ENCODE measurements around the gene GLI2. TPM values are rescaled to one million over a fixed set of nuclear protein-coding genes. Genes with fewer than 3 reads are reported as not detected.

Gene GLI2
- total RNA-seq, 2 experiments from 2014 or later, result 1.2 to 1.9 TPM

- H3K36me3 Mint-ChIP-seq, result peaks cover 3% of the 10 kb centered on the region
- no peak overlapping the region for H3K27ac Mint-ChIP-seq
- DNase-seq (no peak), ATAC-seq (ENCODE audit: low read depth) (no peak)
- H3K9me3 Mint-ChIP-seq, result no peaks in the 10 kb centered on the region
- peak overlapping the region; percentile 68 for H3K4me3 Mint-ChIP-seq
- peaks cover 76% of the 10 kb centered on the region for H3K27me3 Mint-ChIP-seq
- peaks cover 18% of the 10 kb centered on the region for H3K4me1 Mint-ChIP-seq
- POLR2A ChIA-PET, result interaction anchor here (0.5 to 0.6 kb wide), 2 partner anchors 52 to 968 kb away, joined by 3 to 4 read pairs; no protein-coding TSS in a partner anchor
These were observed 1.1 kb downstream of the GLI2 start for GRCh38 chr2:120736624-120737339.

GRCh38 chr2:120737340-120738101 lies 1.9 kb downstream of the GLI2 start:
- DNase-seq (no peak), ATAC-seq (ENCODE audit: low read depth) (no peak)
- Mint-ChIP-seq H3K27ac (no peak overlapping the region), H3K36me3 (peaks cover 3% of the 10 kb centered on the region), H3K4me3 (peak overlapping the region; percentile 68), H3K4me1 (peaks cover 14% of the 10 kb centered on the region), H3K27me3 (peaks cover 83% of the 10 kb centered on the region), H3K9me3 (no peaks in the 10 kb centered on the region)
- POLR2A ChIA-PET, result interaction anchor here (0.5 kb wide), 1 partner anchor 53 kb away, joined by 4 read pairs; no protein-coding TSS in a partner anchor

DNA sequence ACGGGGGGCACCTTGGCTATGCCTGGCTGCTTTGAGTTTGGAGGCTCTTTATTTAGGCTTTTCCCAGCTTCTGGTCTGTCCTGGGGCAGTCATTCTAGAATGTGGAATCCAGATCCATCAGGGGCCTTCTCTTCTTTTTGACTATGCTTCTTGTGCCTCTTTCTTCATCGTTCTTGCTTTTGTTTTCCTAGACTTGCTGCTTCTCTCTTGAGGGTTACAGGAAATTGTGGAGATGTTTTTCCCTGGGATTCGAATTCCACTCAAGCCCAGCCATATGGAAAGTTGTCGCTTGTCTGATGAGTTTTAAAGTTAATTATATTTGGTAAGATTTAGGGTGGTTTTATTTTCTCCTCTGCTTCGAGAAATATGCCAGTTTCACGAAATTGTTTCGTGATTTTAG lies 2.4 kb downstream of the GLI2 start:
- POLR2A ChIA-PET, result no interaction called here

GRCh38 chr2:120738786-120739437 lies 3.2 kb downstream of the GLI2 start:
- POLR2A ChIA-PET, result no interaction called here
- no peak for DNase-seq
- H3K4me3 Mint-ChIP-seq, result no peak overlapping the region
- peaks cover 1% of the 10 kb centered on the region for H3K36me3 Mint-ChIP-seq
- peaks cover 84% of the 10 kb centered on the region for H3K27me3 Mint-ChIP-seq
- no peaks in the 10 kb centered on the region for H3K9me3 Mint-ChIP-seq
- no peak for ATAC-seq (ENCODE audit: low read depth)
- no peak overlapping the region for H3K27ac Mint-ChIP-seq
- peaks cover 3% of the 10 kb centered on the region for H3K4me1 Mint-ChIP-seq

More for the DNA sequence above, 2.4 kb downstream of the GLI2 start:
- Mint-ChIP-seq H3K27ac (no peak overlapping the region), H3K9me3 (no peaks in the 10 kb centered on the region), H3K4me3 (no peak overlapping the region), H3K27me3 (peaks cover 85% of the 10 kb centered on the region), H3K4me1 (peaks cover 8% of the 10 kb centered on the region), H3K36me3 (peaks cover 3% of the 10 kb centered on the region)
- DNase-seq (no peak), ATAC-seq (ENCODE audit: low read depth) (no peak)

GRCh38 chr2:120739438-120740090 lies 3.9 kb downstream of the GLI2 start:
- DNase-seq, result no peak
- Mint-ChIP-seq H3K4me3 (no peak overlapping the region), H3K27ac (no peak overlapping the region), H3K9me3 (no peaks in the 10 kb centered on the region), H3K4me1 (peaks cover 3% of the 10 kb centered on the region), H3K27me3 (peaks cover 84% of the 10 kb centered on the region), H3K36me3 (no peaks in the 10 kb centered on the region)
- no peak for ATAC-seq (ENCODE audit: low read depth)
- POLR2A ChIA-PET, result no interaction called here

GRCh38 chr2:120740375-120740764 lies 4.7 kb downstream of the GLI2 start:
- peaks cover 84% of the 10 kb centered on the region for H3K27me3 Mint-ChIP-seq
- H3K36me3 Mint-ChIP-seq, result no peaks in the 10 kb centered on the region
- no peaks in the 10 kb centered on the region for H3K9me3 Mint-ChIP-seq
- POLR2A ChIA-PET, result no interaction called here
- DNase-seq (no peak), ATAC-seq (ENCODE audit: low read depth) (no peak)
- H3K27ac Mint-ChIP-seq, result no peak overlapping the region
- H3K4me1 Mint-ChIP-seq, result peaks cover 3% of the 10 kb centered on the region
- H3K4me3 Mint-ChIP-seq, result no peak overlapping the region

- Mint-ChIP-seq H3K9me3 (no peaks in the 10 kb centered on the region), H3K27me3 (peaks cover 83% of the 10 kb centered on the region), H3K27ac (no peak overlapping the region), H3K36me3 (no peaks in the 10 kb centered on the region), H3K4me3 (no peak overlapping the region), H3K4me1 (peaks cover 3% of the 10 kb centered on the region)
- no peak for ATAC-seq (ENCODE audit: low read depth)
- no peak for DNase-seq
- POLR2A ChIA-PET, result no interaction called here
These were observed 5.3 kb downstream of the GLI2 start for GRCh38 chr2:120740765-120741524.

DNA sequence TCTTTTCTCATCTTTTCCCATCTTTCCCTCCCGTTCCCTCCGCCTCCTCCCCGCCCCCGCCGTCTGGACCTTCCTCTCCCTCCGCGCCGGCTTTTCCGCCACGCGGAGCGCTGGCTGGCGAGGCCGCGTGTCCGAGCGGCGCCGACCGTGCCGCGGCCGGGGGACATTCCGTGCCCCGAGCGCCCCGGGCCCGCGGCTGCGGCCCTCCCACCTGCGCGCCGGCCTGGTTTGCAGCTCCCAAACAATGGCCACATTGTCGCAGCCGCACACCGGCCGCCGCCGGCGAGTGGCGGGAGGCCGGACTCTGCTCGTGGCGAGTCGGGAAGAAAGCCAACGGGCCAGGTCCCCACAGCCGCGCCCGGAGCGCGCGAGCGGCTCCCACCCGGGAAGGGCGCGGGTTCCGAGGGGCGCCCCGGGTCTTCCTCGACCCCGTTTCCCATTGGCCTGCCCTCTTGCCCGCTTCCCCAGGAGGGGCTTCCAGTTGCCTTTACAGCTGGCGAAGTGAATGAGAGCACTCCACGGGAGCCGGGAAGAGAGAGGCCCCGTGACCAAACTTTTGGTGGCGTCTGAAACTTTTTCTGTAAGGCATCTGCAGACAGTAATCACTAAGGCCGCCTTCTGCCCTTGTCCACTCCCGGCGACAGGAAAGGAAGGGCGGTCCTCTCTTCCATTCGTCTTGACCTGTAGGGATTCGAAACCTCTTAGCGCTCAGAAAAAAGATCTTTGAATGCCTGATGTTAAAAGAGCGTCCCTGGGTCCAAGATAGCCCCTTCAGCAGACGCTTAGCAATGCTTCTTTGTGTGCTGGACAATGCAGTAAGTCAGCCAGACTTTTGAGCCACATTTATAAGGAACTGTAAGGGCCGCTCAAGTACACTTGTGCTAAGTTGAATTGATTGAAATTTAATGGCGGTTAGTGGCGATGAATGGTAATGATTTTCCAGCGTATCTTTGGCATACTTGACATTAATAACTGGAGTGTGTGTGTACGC lies 6.2 kb downstream of the GLI2 start:
- POLR2A ChIA-PET, result no interaction called here
- DNase-seq (no peak), ATAC-seq (ENCODE audit: low read depth) (no peak)
- H3K27ac Mint-ChIP-seq, result no peak overlapping the region
- H3K4me3 Mint-ChIP-seq, result no peak overlapping the region
- no peaks in the 10 kb centered on the region for H3K9me3 Mint-ChIP-seq
- no peaks in the 10 kb centered on the region for H3K36me3 Mint-ChIP-seq
- H3K27me3 Mint-ChIP-seq, result peaks cover 76% of the 10 kb centered on the region
- peaks cover 1% of the 10 kb centered on the region for H3K4me1 Mint-ChIP-seq

GRCh38 chr2:120743657-120744056 lies 8.0 kb downstream of the GLI2 start:
- DNase-seq, result no peak
- Mint-ChIP-seq H3K9me3 (no peaks in the 10 kb centered on the region), H3K27me3 (peaks cover 58% of the 10 kb centered on the region), H3K36me3 (no peaks in the 10 kb centered on the region), H3K4me1 (no peaks in the 10 kb centered on the region), H3K4me3 (no peak overlapping the region), H3K27ac (no peak overlapping the region)
- no peak for ATAC-seq (ENCODE audit: low read depth)
- POLR2A ChIA-PET, result no interaction called here

- ATAC-seq (ENCODE audit: low read depth), result no peak
- H3K27ac Mint-ChIP-seq, result no peak overlapping the region
- H3K9me3 Mint-ChIP-seq, result no peaks in the 10 kb centered on the region
- no peak overlapping the region for H3K4me3 Mint-ChIP-seq
- no peaks in the 10 kb centered on the region for H3K4me1 Mint-ChIP-seq
- POLR2A ChIA-PET, result interaction anchor here (0.5 kb wide), 1 partner anchor 34 kb away, joined by 4 read pairs; no protein-coding TSS in a partner anchor
- no peak for DNase-seq
- no peaks in the 10 kb centered on the region for H3K36me3 Mint-ChIP-seq
- peaks cover 47% of the 10 kb centered on the region for H3K27me3 Mint-ChIP-seq
These were observed 9.1 kb downstream of the GLI2 start for GRCh38 chr2:120744817-120745216.

GRCh38 chr2:120745420-120746111 lies 9.9 kb downstream of the GLI2 start:
- POLR2A ChIA-PET, result no interaction called here
- no peak for DNase-seq

More at GRCh38 chr2:120745420-120746111, 9.9 kb downstream of the GLI2 start:
- Mint-ChIP-seq H3K36me3 (no peaks in the 10 kb centered on the region), H3K27me3 (peaks cover 40% of the 10 kb centered on the region), H3K27ac (no peak overlapping the region), H3K4me1 (no peaks in the 10 kb centered on the region), H3K9me3 (no peaks in the 10 kb centered on the region), H3K4me3 (no peak overlapping the region)
- no peak for ATAC-seq (ENCODE audit: low read depth)
